Trophoblast cell (in vitro differentiated cells and primary cell): ENCODE data around the gene DNAI2.

Experiments
- DNase-seq, 2 donors: peaks; one replicate each; pipeline ENCODE4 v3.0.0-alpha.2; 2016
- H2AFZ ChIP-seq: 2 replicates; pipeline ENCODE4 v1.6.1; 2013; ENCODE audit warnings: low read length, moderate library complexity, mild to moderate bottlenecking; ENCODE audit not compliant: insufficient read depth, poor library complexity
- H2AK5ac ChIP-seq: 2 replicates; pipeline ENCODE4 v1.6.1; 2013; ENCODE audit warnings: mild to moderate bottlenecking, low read length
- H2BK120ac ChIP-seq: 2 replicates; pipeline ENCODE4 v1.6.1; 2013; ENCODE audit warnings: low read length, mild to moderate bottlenecking, moderate library complexity; ENCODE audit not compliant: insufficient read depth, poor library complexity
- H2BK12ac ChIP-seq: 2 replicates; pipeline ENCODE4 v1.6.1; 2013; ENCODE audit warnings: mild to moderate bottlenecking, low read length, moderate library complexity
- H2BK5ac ChIP-seq: 2 replicates; pipeline ENCODE4 v1.6.1; 2013; ENCODE audit warnings: low read length, low read depth, moderate library complexity, mild to moderate bottlenecking; ENCODE audit not compliant: poor library complexity
- H3K14ac ChIP-seq: 2 replicates; pipeline ENCODE4 v1.6.1; 2013; ENCODE audit warnings: mild to moderate bottlenecking, low read length
- H3K18ac ChIP-seq: 2 replicates; pipeline ENCODE4 v1.6.1; 2013; ENCODE audit warnings: mild to moderate bottlenecking, low read length
- H3K23ac ChIP-seq: 2 replicates; pipeline ENCODE4 v1.6.1; 2013; ENCODE audit warnings: low read length
- H3K27ac ChIP-seq: 2 replicates; pipeline ENCODE4 v1.5.1; 2013; ENCODE audit warnings: low read depth, mild to moderate bottlenecking, inconsistent platforms, low read length, moderate library complexity
- H3K27me3 ChIP-seq: 2 replicates; pipeline ENCODE4 v1.6.1; 2013; ENCODE audit warnings: inconsistent platforms, mild to moderate bottlenecking, low read length, moderate library complexity; ENCODE audit not compliant: insufficient read depth
- H3K36me3 ChIP-seq, 2 experiments: 1 replicate in 1 of 2; 2 replicates in 1 of 2; pipeline ENCODE4 v1.6.1; 2013; ENCODE audit warnings: low read length in 2 of 2, mild to moderate bottlenecking in 2 of 2, moderate library complexity in 1 of 2; ENCODE audit not compliant: insufficient read depth in 2 of 2, control insufficient read depth in 1 of 2
- H3K4ac ChIP-seq: 2 replicates; pipeline ENCODE4 v1.6.1; 2013; ENCODE audit warnings: low read depth, mild to moderate bottlenecking, low read length, moderate library complexity
- H3K4me1 ChIP-seq, 2 experiments: 1 replicate in 1 of 2; 2 replicates in 1 of 2; pipeline ENCODE4 v1.6.1; 2013; ENCODE audit warnings: low read length in 2 of 2, mild to moderate bottlenecking in 2 of 2, moderate library complexity in 1 of 2; ENCODE audit not compliant: insufficient read depth in 2 of 2, control insufficient read depth in 1 of 2
- H3K4me2 ChIP-seq: 2 replicates; pipeline ENCODE4 v1.6.1; 2013; ENCODE audit warnings: inconsistent platforms, mild to moderate bottlenecking, low read length, moderate library complexity
- H3K4me3 ChIP-seq: 2 replicates; pipeline ENCODE4 v1.5.1; 2013; ENCODE audit warnings: mild to moderate bottlenecking, low read depth, low read length, inconsistent platforms
- H3K79me1 ChIP-seq: one replicate; pipeline ENCODE4 v1.6.1; 2013; ENCODE audit warnings: low read length
- H3K79me2 ChIP-seq: 2 replicates; pipeline ENCODE4 v1.6.1; 2013; ENCODE audit warnings: low read length, mild to moderate bottlenecking; ENCODE audit not compliant: control insufficient read depth, insufficient read depth, poor library complexity
- H3K9ac ChIP-seq: 2 replicates; pipeline ENCODE4 v1.6.1; 2013; ENCODE audit warnings: mild to moderate bottlenecking, low read length
- H3K9me3 ChIP-seq: 2 replicates; pipeline ENCODE4 v1.6.1; 2013; ENCODE audit warnings: low read depth, mild to moderate bottlenecking, control low read depth, inconsistent platforms, low read length; ENCODE audit not compliant: insufficient read depth
- H4K12ac ChIP-seq: 2 replicates; pipeline ENCODE4 v1.6.1; 2013; ENCODE audit warnings: low read depth, mild to moderate bottlenecking, low read length, moderate library complexity
- H4K8ac ChIP-seq: 2 replicates; pipeline ENCODE4 v1.6.1; 2013; ENCODE audit warnings: low read depth, mild to moderate bottlenecking, low read length, moderate library complexity
- H4K91ac ChIP-seq: one replicate; pipeline ENCODE4 v1.6.1; 2013; ENCODE audit warnings: low read depth, mild to moderate bottlenecking, low read length, moderate library complexity
- WGBS: extraction: QIAGEN DNeasy Blood & Tissue Kit; methylation state at CpG from one replicate; pipeline ENCODE4 v1.1.7; 2013; ENCODE audit warnings: missing lambda C conversion rate; ENCODE audit not compliant: insufficient read length, insufficient coverage; ENCODE audit errors: extremely low coverage; 5-methylcytosine and 5-hydroxymethylcytosine counted together

DNAI2 gene

GRCh38 chr17:74332017-74332650 is 58.1 kb downstream of the DNAI2 start:
- Histone ChIP-seq H3K9me3 (no peaks in the 10 kb centered on the region), H3K36me3 (no peaks in the 10 kb centered on the region), H3K18ac (no peak overlapping the region), H3K14ac (no peak overlapping the region), H2BK120ac (no peak overlapping the region), H3K27me3 (peaks cover under 1% of the 10 kb centered on the region), H3K23ac (no peak overlapping the region), H2BK12ac (no peak overlapping the region), H3K9ac (no peak overlapping the region), H3K4me1 (no peaks in the 10 kb centered on the region), H3K4ac (no peak overlapping the region), H4K91ac (no peak overlapping the region), H3K4me2 (no peak overlapping the region), H3K27ac (no peak overlapping the region), H3K79me1 (no peaks in the 10 kb centered on the region), H2AFZ (no peak overlapping the region), H4K8ac (no peak overlapping the region), H2AK5ac (no peak overlapping the region), H3K79me2 (no peaks in the 10 kb centered on the region), H2BK5ac (no peak overlapping the region), H4K12ac (no peak overlapping the region), H3K4me3 (no peak overlapping the region)
- no CpG with 5 or more reads among the region's 7 CpGs for WGBS
- DNase-seq, result no peak

- no peak overlapping the region for H3K23ac ChIP-seq
- no peaks in the 10 kb centered on the region for H3K36me3 ChIP-seq
- no peak overlapping the region for H2AK5ac ChIP-seq
- H4K8ac ChIP-seq, result no peak overlapping the region
- no CpG with 5 or more reads among the region's 11 CpGs for WGBS
- H3K14ac ChIP-seq, result no peak overlapping the region
- H3K4me1 ChIP-seq, result no peaks in the 10 kb centered on the region
- H3K27me3 ChIP-seq, result no peaks in the 10 kb centered on the region
- H2BK12ac ChIP-seq, result no peak overlapping the region
- H3K79me1 ChIP-seq, result no peaks in the 10 kb centered on the region
- no peak overlapping the region for H3K4me3 ChIP-seq
- H3K9ac ChIP-seq, result no peak overlapping the region
- H2AFZ ChIP-seq, result no peak overlapping the region
- H2BK5ac ChIP-seq, result no peak overlapping the region
- no peak overlapping the region for H3K27ac ChIP-seq
- H2BK120ac ChIP-seq, result no peak overlapping the region
- no peak overlapping the region for H4K91ac ChIP-seq
- H4K12ac ChIP-seq, result no peak overlapping the region
- no peaks in the 10 kb centered on the region for H3K79me2 ChIP-seq
- DNase-seq, result no peak
- H3K9me3 ChIP-seq, result no peaks in the 10 kb centered on the region
- H3K4me2 ChIP-seq, result no peak overlapping the region
- H3K4ac ChIP-seq, result no peak overlapping the region
- H3K18ac ChIP-seq, result no peak overlapping the region
These were observed 58.8 kb downstream of the DNAI2 start for GRCh38 chr17:74332763-74333283.

GRCh38 chr17:74334393-74335039 is 60.5 kb downstream of the DNAI2 start:
- Histone ChIP-seq H3K4me1 (no peaks in the 10 kb centered on the region), H2AFZ (no peak overlapping the region), H4K8ac (no peak overlapping the region), H4K91ac (no peak overlapping the region), H3K79me2 (no peaks in the 10 kb centered on the region), H2BK12ac (no peak overlapping the region), H3K79me1 (no peaks in the 10 kb centered on the region), H2BK120ac (no peak overlapping the region), H3K27ac (no peak overlapping the region), H2AK5ac (no peak overlapping the region), H4K12ac (no peak overlapping the region), H2BK5ac (no peak overlapping the region), H3K4me3 (no peak overlapping the region), H3K27me3 (no peaks in the 10 kb centered on the region), H3K23ac (no peak overlapping the region), H3K4me2 (no peak overlapping the region), H3K18ac (no peak overlapping the region), H3K4ac (no peak overlapping the region), H3K14ac (no peak overlapping the region), H3K9ac (no peak overlapping the region), H3K9me3 (no peaks in the 10 kb centered on the region), H3K36me3 (no peaks in the 10 kb centered on the region)
- WGBS, result no CpG with 5 or more reads among the region's 2 CpGs
- no peak for DNase-seq

GRCh38 chr17:74335529-74336062 is 61.6 kb downstream of the DNAI2 start:
- Histone ChIP-seq H3K79me2 (no peaks in the 10 kb centered on the region), H2BK120ac (no peak overlapping the region), H4K8ac (no peak overlapping the region), H3K4me3 (no peak overlapping the region), H3K4me2 (no peak overlapping the region), H3K9me3 (no peaks in the 10 kb centered on the region), H3K14ac (no peak overlapping the region), H3K36me3 (no peaks in the 10 kb centered on the region), H2BK5ac (no peak overlapping the region), H2AFZ (no peak overlapping the region), H3K9ac (no peak overlapping the region), H3K4me1 (no peaks in the 10 kb centered on the region), H3K27ac (no peak overlapping the region), H3K79me1 (no peaks in the 10 kb centered on the region), H3K27me3 (no peaks in the 10 kb centered on the region), H3K4ac (no peak overlapping the region), H2AK5ac (no peak overlapping the region), H4K91ac (no peak overlapping the region), H3K18ac (no peak overlapping the region), H2BK12ac (no peak overlapping the region), H4K12ac (no peak overlapping the region), H3K23ac (no peak overlapping the region)
- no CpG with 5 or more reads among the region's 5 CpGs for WGBS
- no peak for DNase-seq
